CD4-positive, alpha-beta memory T cell (primary cell): ENCODE data around the gene CNNM1. TPM values are rescaled to one million over a fixed set of nuclear protein-coding genes. Genes with fewer than 3 reads are reported as not detected.

Experiments used
- CTCF ChIA-PET: fragments of 350-600 bp; sonication (Branson Sonifier 250); formaldehyde crosslinking; loops from one replicate; lab custom pipeline; 2021; ENCODE audit warnings: inconsistent platforms; ENCODE audit not compliant: partially characterized antibody; lab: Charles Lee
- POLR2A ChIA-PET: fragments of 350-600 bp; sonication (Branson Sonifier 250); formaldehyde crosslinking; loops from one replicate; lab custom pipeline; 2021; ENCODE audit not compliant: partially characterized antibody; lab: Charles Lee
- DNase-seq, 5 donors: peaks; one replicate each; pipeline versions ENCODE4 v3.0.0 to v3.0.0-alpha.2; 2020 to 2022; ENCODE audit warnings: mixed read lengths in 1 of 5
- H3K27ac ChIP-seq: one replicate; pipeline ENCODE4 v1.7.0; 2013; ENCODE audit warnings: low read depth, low read length
- H3K27me3 ChIP-seq: 2 replicates; pipeline ENCODE4 v1.7.0; 2013; ENCODE audit warnings: mild to moderate bottlenecking, low read length, moderate library complexity; ENCODE audit not compliant: insufficient read depth
- H3K36me3 ChIP-seq: 2 replicates; pipeline ENCODE4 v1.7.0; 2013; ENCODE audit warnings: mild to moderate bottlenecking, low read length, moderate library complexity; ENCODE audit not compliant: insufficient read depth
- H3K4me1 ChIP-seq: 2 replicates; pipeline ENCODE4 v1.7.0; 2013; ENCODE audit warnings: mild to moderate bottlenecking, low read length, moderate library complexity; ENCODE audit not compliant: insufficient read depth
- H3K4me3 ChIP-seq, 2 donors: one replicate each; pipeline ENCODE4 v1.7.0; 2013; ENCODE audit warnings: low read length in 2 of 2, mild to moderate bottlenecking in 1 of 2
- H3K9me3 ChIP-seq, 2 donors: one replicate each; pipeline ENCODE4 v1.7.0; 2013; ENCODE audit warnings: low read length in 2 of 2, control low read depth in 1 of 2; ENCODE audit not compliant: control insufficient read depth in 1 of 2
- H3K27ac Mint-ChIP-seq, 7 donors: one replicate each; pipeline ENCODE4 v1.8.0; 2020 to 2021; ENCODE audit warnings: mixed read lengths in 7 of 7, mild to moderate bottlenecking in 6 of 7, inconsistent platforms in 3 of 7, moderate library complexity in 3 of 7
- H3K27me3 Mint-ChIP-seq, 2 donors: one replicate each; pipeline ENCODE4 v1.8.0; 2020 to 2021; ENCODE audit warnings: mixed read lengths in 2 of 2
- H3K36me3 Mint-ChIP-seq, 2 donors: one replicate each; pipeline ENCODE4 v1.8.0; 2020 to 2021; ENCODE audit warnings: mixed read lengths in 2 of 2, inconsistent platforms in 1 of 2, mild to moderate bottlenecking in 1 of 2
- H3K4me1 Mint-ChIP-seq, 4 donors: one replicate each; pipeline ENCODE4 v1.8.0; 2020 to 2021; ENCODE audit warnings: mixed read lengths in 4 of 4, mild to moderate bottlenecking in 1 of 4
- H3K4me3 Mint-ChIP-seq, 8 donors: one replicate each; pipeline ENCODE4 v1.8.0; 2020 to 2021; ENCODE audit warnings: mixed read lengths in 8 of 8, mild to moderate bottlenecking in 7 of 8, moderate library complexity in 6 of 8, inconsistent platforms in 3 of 8
- H3K9me3 Mint-ChIP-seq, 8 donors: one replicate each; pipeline ENCODE4 v1.8.0; 2020 to 2021; ENCODE audit warnings: mixed read lengths in 8 of 8, mild to moderate bottlenecking in 5 of 8, inconsistent platforms in 3 of 8, moderate library complexity in 1 of 8
- intact Hi-C: fragments of 100-400 bp; cut with micrococcal nuclease; formaldehyde crosslinking; loops from one replicate; pipeline ENCODE4 v1.15.1; 2023
- polyA plus RNA-seq, 2 donors: library from polyadenylated mRNA; unstranded; fragments of 300-500 nt; fragmentation: Illumina TruSeq; gene quantifications; one replicate each; pipeline ENCODE4 v1.2.3, GENCODE V29; 2021
- total RNA-seq, 2 experiments: library from RNA; stranded (reverse); gene quantifications; one replicate each; pipeline ENCODE4 v1.2.3, GENCODE V29; 2021

CNNM1 gene
- total RNA-seq (under 1 TPM; 0.47 to 0.75 TPM), polyA plus RNA-seq (under 1 TPM in 1 of 2 donors, not detected in 1; 0.03 TPM)

DNA sequence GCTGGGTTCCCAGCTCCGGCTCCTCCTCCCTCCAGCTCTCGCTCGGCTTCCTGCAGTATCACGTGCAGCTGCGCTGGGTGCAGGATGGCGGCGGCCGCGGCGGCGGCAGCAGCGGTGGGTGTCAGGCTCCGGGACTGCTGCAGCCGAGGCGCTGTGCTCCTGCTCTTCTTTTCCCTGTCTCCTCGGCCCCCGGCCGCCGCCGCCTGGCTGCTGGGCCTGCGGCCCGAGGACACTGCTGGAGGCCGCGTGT lies at the start of gene CNNM1:
Gene CNNM1, plus strand, starts transcription at position 53 of the 250 bp plus-strand sequence. Its CDS starts 32 bp downstream, at position 85.
- no peak within 1 kb of the TSS for H3K27ac Mint-ChIP-seq
- POLR2A ChIA-PET = no interaction called here

GRCh38 chr10:99279626-99280111 lies 49.5 kb upstream of the CNNM1 start:
- Mint-ChIP-seq H3K4me1 (no peaks in the 10 kb centered on the region), H3K27ac (no peak overlapping the region), H3K27me3 (peaks cover 10% of the 10 kb centered on the region in 2 donors), H3K4me3 (no peak overlapping the region), H3K36me3 (no peaks in the 10 kb centered on the region), H3K9me3 (peaks cover 0 to 32% (median 14%) of the 10 kb centered on the region in 8 donors)
- no peak for DNase-seq
- POLR2A ChIA-PET = no interaction called here
- no peaks in the 10 kb centered on the region for H3K27me3 ChIP-seq
- CTCF ChIA-PET = no interaction called here
- H3K36me3 ChIP-seq = no peaks in the 10 kb centered on the region
- H3K4me1 ChIP-seq = no peaks in the 10 kb centered on the region
- intact Hi-C loops = no loop called here
- H3K27ac ChIP-seq = no peak overlapping the region
- H3K4me3 ChIP-seq = no peak overlapping the region
- H3K9me3 ChIP-seq = peaks cover 0 to 3% of the 10 kb centered on the region in 2 donors

More for the DNA sequence above, at the start of gene CNNM1:
- H3K9me3 Mint-ChIP-seq = peaks cover 0 to 5% (median 1%) of the 10 kb centered on the region in 8 donors
- peaks cover 0 to 17% (median 8%) of the 10 kb centered on the region in 4 donors for H3K4me1 Mint-ChIP-seq
- H3K4me3 Mint-ChIP-seq = peak within 1 kb of the TSS in 7 of 8 donors; percentile 39 to 78 (median 62)
- Histone ChIP-seq H3K27ac (no peak within 1 kb of the TSS), H3K4me1 (no peaks in the 10 kb centered on the region), H3K9me3 (no peaks in the 10 kb centered on the region), H3K4me3 (no peak within 1 kb of the TSS), H3K36me3 (no peaks in the 10 kb centered on the region), H3K27me3 (peaks cover 5% of the 10 kb centered on the region)
- CTCF ChIA-PET = no interaction called here
- DNase-seq = no peak
- H3K36me3 Mint-ChIP-seq = peaks cover 0 to 4% of the 10 kb centered on the region in 2 donors
- intact Hi-C loops = no loop called here
- H3K27me3 Mint-ChIP-seq = peaks cover 26 to 39% of the 10 kb centered on the region in 2 donors

GRCh38 chr10:99280472-99280871 lies 48.7 kb upstream of the CNNM1 start:
- no peak overlapping the region for H3K4me3 ChIP-seq
- no peaks in the 10 kb centered on the region for H3K36me3 Mint-ChIP-seq
- no peak for DNase-seq
- intact Hi-C loops = no loop called here
- H3K27me3 Mint-ChIP-seq = peaks cover 10% of the 10 kb centered on the region in 2 donors
- no peak overlapping the region for H3K4me3 Mint-ChIP-seq
- no peaks in the 10 kb centered on the region for H3K4me1 Mint-ChIP-seq
- H3K27ac Mint-ChIP-seq = no peak overlapping the region
- no peaks in the 10 kb centered on the region for H3K4me1 ChIP-seq
- peaks cover 0 to 32% (median 14%) of the 10 kb centered on the region in 8 donors for H3K9me3 Mint-ChIP-seq
- ChIA-PET CTCF (no interaction called here), POLR2A (no interaction called here)
- no peak overlapping the region for H3K27ac ChIP-seq
- H3K9me3 ChIP-seq = peaks cover 0 to 3% of the 10 kb centered on the region in 2 donors
- H3K36me3 ChIP-seq = no peaks in the 10 kb centered on the region
- no peaks in the 10 kb centered on the region for H3K27me3 ChIP-seq

DNA sequence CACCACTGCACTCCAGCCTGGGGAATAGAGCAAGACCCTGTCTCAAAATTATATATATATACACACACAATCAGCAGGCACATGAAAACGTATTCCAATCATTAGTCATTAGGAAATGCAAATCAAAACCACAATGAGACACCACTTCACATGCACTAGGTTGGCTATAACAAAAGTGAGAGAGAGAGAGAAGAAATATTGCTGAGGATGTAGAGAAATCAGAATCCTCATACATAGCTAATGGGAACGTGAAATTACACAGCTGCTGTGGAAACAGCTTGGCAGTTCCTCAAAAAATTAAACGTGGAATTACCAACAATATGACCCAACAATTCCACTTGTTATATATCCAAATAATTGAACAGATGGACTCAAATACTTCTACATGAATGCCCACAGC lies 43.3 kb upstream of the CNNM1 start:
- Histone ChIP-seq H3K27me3 (no peaks in the 10 kb centered on the region), H3K4me1 (no peaks in the 10 kb centered on the region), H3K4me3 (no peak overlapping the region), H3K27ac (no peak overlapping the region), H3K36me3 (no peaks in the 10 kb centered on the region), H3K9me3 (peaks cover 0 to 3% of the 10 kb centered on the region in 2 donors)
- Mint-ChIP-seq H3K4me3 (no peak overlapping the region), H3K36me3 (no peaks in the 10 kb centered on the region), H3K4me1 (no peaks in the 10 kb centered on the region), H3K27me3 (peaks cover 6 to 7% of the 10 kb centered on the region in 2 donors), H3K9me3 (peaks cover 0 to 32% (median 14%) of the 10 kb centered on the region in 8 donors), H3K27ac (no peak overlapping the region)
- intact Hi-C loops = no loop called here
- no peak for DNase-seq
- CTCF ChIA-PET = no interaction called here
- POLR2A ChIA-PET = no interaction called here

DNA sequence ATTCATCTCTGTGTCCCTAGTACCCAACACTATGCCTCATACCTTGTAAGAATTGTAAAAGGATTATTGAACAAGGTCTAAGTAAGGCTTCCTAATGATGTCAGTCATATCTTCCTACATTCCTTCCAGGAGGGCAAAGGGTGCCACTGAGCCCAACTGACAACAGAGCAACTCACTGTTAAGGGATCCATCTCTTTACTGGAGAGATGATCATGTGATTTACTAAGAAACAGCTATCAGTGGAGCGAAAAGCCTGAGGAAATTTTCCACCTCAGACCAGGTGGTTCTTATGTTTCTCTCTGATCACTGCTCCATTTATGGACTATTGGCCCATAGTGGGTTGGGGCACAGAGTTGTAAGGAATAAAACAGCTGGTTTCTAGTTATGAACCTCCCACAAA lies 38.9 kb upstream of the CNNM1 start:
- peaks cover 0 to 4% (median 0%) of the 10 kb centered on the region in 8 donors for H3K9me3 Mint-ChIP-seq

GRCh38 chr10:99292159-99292558 lies 37.0 kb upstream of the CNNM1 start:
- H3K36me3 ChIP-seq = no peaks in the 10 kb centered on the region
- Mint-ChIP-seq H3K4me1 (no peaks in the 10 kb centered on the region), H3K27me3 (peaks cover 3% of the 10 kb centered on the region in 2 donors), H3K9me3 (no peaks in the 10 kb centered on the region), H3K27ac (no peak overlapping the region), H3K36me3 (no peaks in the 10 kb centered on the region), H3K4me3 (no peak overlapping the region)
- H3K4me3 ChIP-seq = no peak overlapping the region
- H3K9me3 ChIP-seq = no peaks in the 10 kb centered on the region
- CTCF ChIA-PET = no interaction called here
- no peaks in the 10 kb centered on the region for H3K27me3 ChIP-seq
- intact Hi-C loops = no loop called here
- H3K4me1 ChIP-seq = no peaks in the 10 kb centered on the region
- no peak for DNase-seq
- no peak overlapping the region for H3K27ac ChIP-seq
- POLR2A ChIA-PET = no interaction called here

More for the DNA sequence above, 38.9 kb upstream of the CNNM1 start:
- no peak overlapping the region for H3K4me3 ChIP-seq
- no peaks in the 10 kb centered on the region for H3K9me3 ChIP-seq
- H3K27ac Mint-ChIP-seq = no peak overlapping the region
- DNase-seq = no peak
- no peaks in the 10 kb centered on the region for H3K27me3 ChIP-seq
- no peak overlapping the region for H3K4me3 Mint-ChIP-seq
- H3K27me3 Mint-ChIP-seq = peaks cover 3 to 6% of the 10 kb centered on the region in 2 donors
- H3K4me1 Mint-ChIP-seq = no peaks in the 10 kb centered on the region
- ChIA-PET CTCF (no interaction called here), POLR2A (no interaction called here)
- intact Hi-C loops = no loop called here
- no peaks in the 10 kb centered on the region for H3K36me3 ChIP-seq
- no peaks in the 10 kb centered on the region for H3K4me1 ChIP-seq
- H3K27ac ChIP-seq = no peak overlapping the region
- no peaks in the 10 kb centered on the region for H3K36me3 Mint-ChIP-seq

- no peaks in the 10 kb centered on the region for H3K9me3 Mint-ChIP-seq
- no peak overlapping the region for H3K27ac Mint-ChIP-seq
- H3K4me1 Mint-ChIP-seq = no peaks in the 10 kb centered on the region
- no peak overlapping the region for H3K4me3 ChIP-seq
- peaks cover 2 to 7% of the 10 kb centered on the region in 2 donors for H3K27me3 Mint-ChIP-seq
- no peaks in the 10 kb centered on the region for H3K36me3 ChIP-seq
- no peak overlapping the region for H3K4me3 Mint-ChIP-seq
- no peak overlapping the region for H3K27ac ChIP-seq
- H3K4me1 ChIP-seq = no peaks in the 10 kb centered on the region
- H3K27me3 ChIP-seq = no peaks in the 10 kb centered on the region
- intact Hi-C loops = no loop called here
- ChIA-PET POLR2A (no interaction called here), CTCF (interaction anchor here (1.5 kb wide), 1 partner anchor 829 kb away, joined by 4 read pairs; no protein-coding TSS in a partner anchor)
- DNase-seq = no peak
- H3K9me3 ChIP-seq = no peaks in the 10 kb centered on the region
- H3K36me3 Mint-ChIP-seq = no peaks in the 10 kb centered on the region
Measured at GRCh38 chr10:99296605-99297004, 32.6 kb upstream of the CNNM1 start.
